Measurements from ENCODE around the gene GSC2.
"Not testable (repeated sequence)": the region's sequence is repeated elsewhere in the genome, so short reads cannot be mapped to it uniquely, and the experiment has no call there.

Gene GSC2

GRCh38 chr22:19178065-19178656 is 28.1 kb upstream of the GSC2 start:
- peak; percentile 64 for DNase-seq (ENCODE audit: low spot score)

GRCh38 chr22:19177164-19178064 is 27.3 kb upstream of the GSC2 start:
- no peak for DNase-seq (ENCODE audit: low spot score)

DNA sequence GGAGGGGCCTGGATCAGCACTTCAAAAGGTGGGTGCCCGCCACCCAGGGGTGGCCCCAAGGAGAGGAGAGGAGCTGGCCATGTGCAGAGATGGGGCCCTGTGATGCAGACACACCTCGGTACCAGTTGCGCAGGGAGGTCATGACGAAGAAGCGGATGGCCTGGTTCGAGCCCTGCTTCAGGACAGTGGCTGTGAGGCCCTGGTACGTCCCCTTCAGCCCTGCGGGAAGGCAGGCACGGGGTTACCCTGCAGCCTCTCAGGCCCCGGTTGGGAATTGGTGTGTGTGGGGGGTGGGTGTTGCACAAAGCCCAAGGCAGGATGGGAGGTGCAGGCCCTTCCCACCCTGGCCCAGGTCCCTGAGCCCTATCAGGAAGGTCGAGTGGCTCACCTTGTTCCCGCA is 26.6 kb upstream of the GSC2 start:
- DNase-seq (ENCODE audit: low spot score) = no peak

DNA sequence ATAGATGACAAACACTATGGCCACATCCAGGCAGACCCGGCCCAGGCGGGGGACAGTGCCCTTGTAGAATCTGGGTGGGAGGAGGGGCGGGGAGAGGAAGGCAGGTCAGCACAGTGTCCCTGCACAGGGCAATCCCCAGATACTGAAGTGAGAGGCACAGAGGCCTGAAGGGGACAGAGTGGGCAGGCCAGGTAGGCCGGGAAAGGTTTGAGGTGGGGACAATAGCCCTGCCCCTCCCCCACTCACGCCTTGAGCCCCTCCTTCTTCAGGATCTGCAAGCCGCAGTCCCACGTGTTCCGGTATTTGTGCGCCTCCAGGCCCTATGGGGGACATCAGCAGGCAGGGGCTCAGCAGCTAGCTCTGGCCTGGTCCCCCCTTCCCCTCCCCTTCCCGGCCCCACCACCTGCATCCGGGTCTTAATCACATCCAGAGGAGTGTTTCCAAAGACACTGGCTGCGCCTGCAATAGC is 26.1 kb upstream of the GSC2 start:
- DNase-seq (ENCODE audit: low spot score) = no peak

- no peak for DNase-seq (ENCODE audit: low spot score)
These were observed 25.6 kb upstream of the GSC2 start for GRCh38 chr22:19175602-19176174.

GRCh38 chr22:19175026-19175601 is 25.0 kb upstream of the GSC2 start:
- DNase-seq (ENCODE audit: low spot score) = no peak

- DNase-seq (ENCODE audit: low spot score) = peak; percentile 66
These were observed 24.3 kb upstream of the GSC2 start for GRCh38 chr22:19174106-19175025.

DNA sequence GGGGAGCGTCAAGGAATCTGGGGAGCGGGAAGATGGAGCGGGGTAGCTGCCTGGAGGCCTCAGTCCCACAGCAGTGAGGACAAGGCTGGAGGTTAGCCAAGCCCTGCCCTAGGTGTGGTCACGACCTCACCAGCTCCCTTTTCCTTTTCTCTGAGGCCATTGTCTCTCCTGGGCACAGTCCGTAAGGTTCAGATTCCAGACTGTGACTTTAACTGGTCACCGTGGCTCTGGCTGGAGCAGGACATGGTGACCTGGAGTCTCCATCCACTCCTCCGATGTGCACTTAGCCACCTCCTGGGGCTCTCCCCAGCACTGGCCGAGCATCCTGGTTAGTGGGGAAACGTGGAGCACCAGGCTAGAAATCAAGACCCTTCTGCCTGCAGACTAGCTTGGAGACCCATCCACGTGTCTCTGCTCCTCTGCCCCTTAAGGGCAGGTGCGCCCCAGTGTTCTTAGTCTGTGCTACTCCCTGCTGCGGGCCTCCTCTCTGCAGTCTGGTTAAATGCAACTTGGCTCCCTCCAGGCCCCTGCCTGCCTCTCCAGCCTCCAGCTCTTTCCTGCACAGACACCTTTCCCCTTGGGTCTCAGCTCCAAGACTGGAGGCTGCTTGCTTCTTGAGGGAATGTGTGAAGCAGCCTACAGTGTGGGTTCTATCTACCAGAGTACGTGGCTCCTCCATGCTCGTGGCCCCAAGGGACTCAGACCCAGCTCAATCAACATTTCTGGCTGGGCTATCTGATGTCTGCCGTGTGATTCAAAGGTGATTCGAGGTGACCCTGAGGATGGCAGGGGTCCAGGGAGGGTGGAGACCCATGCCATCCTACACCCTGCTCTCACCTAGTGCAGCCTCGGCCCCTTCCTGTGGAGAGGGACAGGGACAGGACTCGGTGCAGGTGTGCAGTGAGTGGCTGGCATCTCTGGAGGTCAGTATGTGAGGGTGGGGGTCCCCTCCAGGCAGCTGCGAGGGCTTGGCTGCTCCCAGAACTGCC is 23.2 kb upstream of the GSC2 start:
- DNase-seq (ENCODE audit: low spot score) = no peak

DNA sequence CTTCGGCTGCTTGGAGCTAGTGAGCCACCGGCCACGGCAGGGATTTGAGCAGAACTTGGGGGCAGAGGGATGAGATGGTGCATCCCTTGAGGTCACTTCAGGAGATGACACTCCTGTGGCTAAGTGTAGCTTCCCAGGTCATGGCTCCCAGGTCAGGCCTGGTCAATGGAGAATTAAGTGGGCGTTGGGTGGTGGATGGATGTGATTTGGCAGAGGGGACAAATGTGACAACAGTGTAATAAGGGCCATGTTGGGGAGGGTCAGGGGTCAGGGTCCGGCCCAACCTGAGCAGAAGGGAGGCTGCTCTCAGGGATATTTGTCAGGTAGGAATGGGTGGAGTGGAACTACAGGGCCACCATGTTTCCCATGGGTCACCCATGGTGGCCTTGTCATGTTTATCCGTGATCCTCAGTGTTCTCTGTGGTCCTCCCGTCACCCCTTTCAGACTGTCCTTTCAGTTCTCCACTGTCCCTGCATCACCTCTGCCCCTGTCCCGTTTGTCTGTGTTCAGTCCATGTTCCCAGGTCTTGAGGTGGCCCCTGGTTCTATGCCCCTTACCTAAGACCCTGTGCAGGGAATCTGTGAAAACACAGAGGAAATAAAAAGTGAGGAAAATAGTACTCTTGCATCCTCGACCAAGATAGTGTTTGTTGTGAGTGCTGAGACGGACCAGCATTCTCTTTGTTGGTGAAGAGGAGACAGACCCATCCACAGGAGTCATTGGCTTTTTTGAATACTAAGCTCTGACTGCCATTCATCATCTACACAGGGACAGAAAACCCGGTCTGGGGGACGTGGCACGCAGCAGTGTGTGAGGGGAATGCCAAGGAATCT is 22.3 kb upstream of the GSC2 start:
- no peak for DNase-seq (ENCODE audit: low spot score)

- DNase-seq (ENCODE audit: low spot score) = no peak
These were observed 19.8 kb upstream of the GSC2 start for GRCh38 chr22:19169947-19170318.

- DNase-seq (ENCODE audit: low spot score) = no peak
These were observed 19.2 kb upstream of the GSC2 start for GRCh38 chr22:19169002-19169946.

DNA sequence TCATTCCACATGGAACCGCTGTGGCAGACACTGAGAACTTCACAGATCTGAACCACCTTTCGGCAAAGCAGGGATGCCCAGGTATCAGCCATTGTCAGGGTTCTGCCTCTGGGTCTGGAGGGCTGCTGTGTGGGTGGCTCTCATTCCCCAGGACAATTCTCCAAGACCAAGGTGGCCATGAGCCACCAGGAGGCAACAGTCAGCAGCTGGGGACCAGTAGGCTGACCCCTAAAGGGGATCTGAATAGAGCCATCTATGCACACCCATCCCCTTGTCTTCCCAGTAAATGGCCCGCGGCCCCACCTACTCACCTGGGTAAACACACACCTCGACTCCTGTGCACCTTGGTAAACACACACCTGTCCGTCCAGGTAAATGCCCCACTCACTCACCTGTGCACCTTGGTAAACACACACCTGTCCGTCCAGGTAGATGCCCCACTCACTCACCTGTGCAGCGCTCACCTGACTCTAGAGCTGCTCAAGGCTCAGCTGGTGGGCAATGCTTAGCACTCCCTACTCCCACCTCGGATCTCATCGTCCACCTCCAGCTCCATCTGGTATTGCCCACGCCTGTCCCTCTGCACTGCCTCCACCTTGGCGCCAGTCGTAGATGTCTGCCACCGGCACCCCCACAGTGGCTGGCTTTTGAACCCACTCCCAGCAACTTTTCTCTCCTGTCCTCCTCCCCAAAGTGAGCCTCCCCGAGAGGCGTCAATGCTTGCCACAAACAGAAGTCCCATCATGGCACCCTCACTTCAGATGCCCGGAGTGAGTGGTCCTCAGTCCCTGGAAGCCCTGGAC is 18.2 kb upstream of the GSC2 start:
- DNase-seq (ENCODE audit: low spot score) = no peak

- DNase-seq (ENCODE audit: low spot score) = no peak
These were observed 17.2 kb upstream of the GSC2 start for GRCh38 chr22:19167106-19167869.

GRCh38 chr22:19166421-19166820 is 16.3 kb upstream of the GSC2 start:
- no peak for DNase-seq (ENCODE audit: low spot score)

GRCh38 chr22:19164425-19164824 is 14.3 kb upstream of the GSC2 start:
- DNase-seq (ENCODE audit: low spot score) = no peak

DNA sequence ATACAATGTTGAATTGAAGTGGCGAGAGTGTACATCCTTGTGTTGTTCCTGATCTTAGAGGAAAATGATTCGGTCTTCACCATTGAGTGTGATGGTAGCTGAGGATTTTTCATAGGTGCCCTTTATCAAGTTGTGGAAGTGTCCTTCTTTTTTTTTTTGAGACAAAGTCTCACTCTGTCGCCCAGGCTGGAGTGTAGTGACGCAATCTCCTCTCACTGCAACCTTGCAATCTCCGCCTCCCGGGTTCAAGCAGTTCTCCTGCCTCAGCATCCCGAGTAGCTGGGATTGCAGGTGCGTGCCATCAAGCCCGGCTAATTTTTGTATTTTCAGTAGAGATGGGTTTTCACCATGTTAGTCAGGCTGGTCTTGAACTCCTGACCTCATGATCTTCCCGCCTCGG is 8.6 kb upstream of the GSC2 start:
- DNase-seq (ENCODE audit: low spot score) = not testable (repeated sequence)

DNA sequence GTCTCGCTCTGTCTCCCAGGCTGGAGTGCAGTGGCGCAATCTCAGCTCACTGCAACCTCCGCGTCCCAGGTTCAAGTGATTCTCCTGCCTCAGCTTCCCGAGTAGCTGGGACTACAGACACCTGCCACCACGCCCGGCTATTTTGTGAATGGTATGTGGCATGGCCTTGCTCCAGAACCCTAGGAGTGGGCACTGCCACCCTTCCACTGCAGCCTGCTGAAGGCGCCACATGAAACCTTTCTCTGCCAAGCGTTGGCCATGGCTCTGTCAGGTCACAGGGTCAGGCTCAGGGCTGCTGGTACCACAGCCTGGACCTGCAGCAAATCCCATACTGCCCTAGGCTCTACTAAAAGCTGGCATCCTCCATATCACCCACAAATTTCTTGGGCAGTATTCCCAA is 6.0 kb upstream of the GSC2 start:
- not testable (repeated sequence) for DNase-seq (ENCODE audit: low spot score)
